NT2/D1 (cell line): ENCODE data around the gene RIMBP2.

ENCODE experiments used
- SUZ12 ChIP-seq: IDR thresholded peaks from 2 replicates; pipeline ENCODE4 v1.6.1; 2011; ENCODE audit not compliant: insufficient read length, insufficient read depth; ENCODE audit errors: extremely low read depth
- YY1 ChIP-seq: IDR thresholded peaks from 2 replicates; pipeline ENCODE4 v1.6.1; 2011; ENCODE audit not compliant: insufficient read length, insufficient read depth
- ZNF274 ChIP-seq: IDR thresholded peaks from 2 replicates; pipeline ENCODE4 v1.6.1; 2011; ENCODE audit warnings: mild to moderate bottlenecking, low read depth, low read length

GRCh38 chr12:130708648-130709047, 7.5 kb downstream of the RIMBP2 start:
- TF ChIP-seq SUZ12 (no peak), YY1 (no peak), ZNF274 (no peak)
